PC-9 (cell line): Measurements from ENCODE around the gene ZNF574. TPM values are rescaled to one million over a fixed set of nuclear protein-coding genes. Genes with fewer than 3 reads are reported as not detected.
A peak's percentile ranks its signal among the peaks of the same experiment; 100 is the strongest.

Source experiments
- BruUV-seq: library from RNA; stranded (reverse); fragments of 400-500 nt; replicated peaks from 2 replicates; lab custom pipeline; 2021; lab: Mats Ljungman, UMichigan
- CTCF ChIA-PET: fragments of 300-600 bp; sonication (Branson Sonifier 250); formaldehyde crosslinking; loops from one replicate; lab custom pipeline; 2022; ENCODE audit warnings: antibody characterized with exemption; lab: Charles Lee
- POLR2A ChIA-PET: fragments of 300-600 bp; sonication (Branson Sonifier 250); formaldehyde crosslinking; loops from one replicate; lab custom pipeline; 2022; ENCODE audit warnings: antibody characterized with exemption; ENCODE audit not compliant: unreplicated experiment; lab: Charles Lee
- DNase-seq, 2 experiments: peaks; one replicate each; pipeline versions ENCODE4 v3.0.0 to v3.0.0-alpha.2; 2015 to 2022; ENCODE audit warnings: mixed read lengths in 1 of 2
- H2AFZ ChIP-seq: fragments of 200-600 bp; sonication (generic); 2 replicates; pipeline ENCODE4 v1.8.1; 2017; ENCODE audit warnings: antibody characterized with exemption
- H3F3A ChIP-seq: fragments of 200-600 bp; sonication (generic); 2 replicates; pipeline ENCODE4 v1.8.1; 2017; ENCODE audit warnings: antibody characterized with exemption, mild to moderate bottlenecking, low read depth; ENCODE audit not compliant: insufficient read depth
- H3K27ac ChIP-seq: fragments of 200-600 bp; sonication (generic); 2 replicates; pipeline ENCODE4 v1.6.1; 2016; ENCODE audit warnings: mixed run types
- H3K27me3 ChIP-seq: fragments of 200-600 bp; sonication (generic); 2 replicates; pipeline ENCODE4 v1.6.1; 2016; ENCODE audit warnings: low read depth, mixed run types; ENCODE audit not compliant: insufficient read depth
- H3K36me3 ChIP-seq: fragments of 200-600 bp; sonication (generic); 2 replicates; pipeline ENCODE4 v1.6.1; 2016; ENCODE audit warnings: low read depth, mixed run types
- H3K4me1 ChIP-seq: fragments of 200-600 bp; sonication (generic); replicated peaks from 2 replicates; pipeline ENCODE4 v1.6.1; 2016; ENCODE audit warnings: mixed run types; ENCODE audit not compliant: insufficient read depth
- H3K4me2 ChIP-seq: fragments of 200-600 bp; sonication (generic); 2 replicates; pipeline ENCODE4 v1.6.1; 2017; ENCODE audit warnings: mixed run types
- H3K4me3 ChIP-seq: fragments of 200-600 bp; sonication (generic); 2 replicates; pipeline ENCODE4 v1.6.1; 2016; ENCODE audit warnings: mixed run types
- H3K79me2 ChIP-seq: fragments of 200-600 bp; sonication (generic); 2 replicates; pipeline ENCODE4 v1.6.1; 2017; ENCODE audit warnings: low read depth, mixed run types
- H3K9me2 ChIP-seq: fragments of 200-600 bp; sonication (generic); 2 replicates; pipeline ENCODE4 v1.8.1; 2017; ENCODE audit warnings: mild to moderate bottlenecking; ENCODE audit not compliant: insufficient read depth
- H3K9me3 ChIP-seq: fragments of 200-600 bp; sonication (generic); 2 replicates; pipeline ENCODE4 v1.8.1; 2016; ENCODE audit warnings: low read depth; ENCODE audit not compliant: insufficient read depth
- H4K20me1 ChIP-seq: fragments of 200-600 bp; sonication (generic); 2 replicates; pipeline ENCODE4 v1.8.1; 2017; ENCODE audit not compliant: insufficient read depth
- EZH2 ChIP-seq: fragments of 200-600 bp; sonication (generic); IDR thresholded peaks from 2 replicates; pipeline ENCODE4 v1.8.0; 2017; ENCODE audit warnings: antibody characterized with exemption, low read depth
- intact Hi-C: fragments of 100-400 bp; cut with micrococcal nuclease; formaldehyde crosslinking; loops from one replicate; pipeline ENCODE4 v1.10.0; 2022; ENCODE audit not compliant: unreplicated experiment
- total RNA-seq: library from RNA; stranded (reverse); gene quantifications from 2 replicates; pipeline ENCODE4 v1.2.3, GENCODE V29; 2021
- TF ChIP-seq, protein P1 (sequence below): fragments of 200-600 bp; sonication (generic); conservative IDR thresholded peaks from 2 replicates; pipeline ENCODE4 v1.6.1; 2017; ENCODE audit warnings: mixed run types, antibody characterized with exemption, mild to moderate bottlenecking, moderate library complexity

ZNF574 gene
- total RNA-seq, 1 experiment from 2014 or later = 19.4 TPM

DNA sequence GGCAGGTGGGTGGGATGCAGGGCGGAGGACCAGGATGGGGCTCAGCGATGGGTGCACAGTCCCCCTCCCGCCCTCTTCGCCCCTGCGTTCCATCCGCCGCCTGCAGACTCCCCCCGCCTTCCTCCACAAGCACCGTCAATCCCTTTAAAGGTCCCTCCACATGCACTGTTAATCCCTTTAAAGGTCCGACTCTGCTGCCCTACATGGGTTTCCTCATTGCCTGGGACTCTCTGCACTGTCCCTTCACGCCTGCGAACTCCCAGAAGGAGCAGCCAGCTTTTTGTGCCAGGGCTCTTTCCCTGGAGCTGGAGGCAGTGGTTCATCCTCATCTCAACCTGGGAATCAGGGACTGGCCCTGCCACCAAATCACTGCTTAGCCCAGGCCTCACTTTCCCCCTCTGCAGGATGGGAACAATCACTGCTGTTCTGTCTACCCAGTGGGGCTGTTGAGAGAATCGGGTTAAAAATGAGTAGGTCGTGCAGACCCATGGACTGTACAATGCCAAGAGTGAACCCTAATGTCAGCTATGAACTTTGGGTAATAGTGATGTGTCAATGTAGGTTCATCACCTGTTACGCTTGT is 20.4 kb downstream of the ZNF574 start:
- ChIA-PET POLR2A (no interaction called here), CTCF (no interaction called here)
- DNase-seq = no peak
- Histone ChIP-seq H4K20me1 (no peaks in the 10 kb centered on the region), H3K9me2 (no peaks in the 10 kb centered on the region), H2AFZ (no peak overlapping the region), H3K36me3 (no peaks in the 10 kb centered on the region), H3K79me2 (no peaks in the 10 kb centered on the region), H3K4me1 (peaks cover 4% of the 10 kb centered on the region; the same call in 1 of the 2 replicates), H3F3A (peaks cover 9% of the 10 kb centered on the region), H3K9me3 (no peaks in the 10 kb centered on the region), H3K27ac (no peak overlapping the region), H3K4me3 (no peak overlapping the region), H3K4me2 (no peak overlapping the region), H3K27me3 (no peaks in the 10 kb centered on the region)
- intact Hi-C loops = loop anchor here (10.0 kb wide), 1 partner anchor 102 kb away; the partner anchor contains the start of gene ATP1A3
- no peak for TF ChIP-seq EZH2
- TF ChIP-seq, protein P1, sequence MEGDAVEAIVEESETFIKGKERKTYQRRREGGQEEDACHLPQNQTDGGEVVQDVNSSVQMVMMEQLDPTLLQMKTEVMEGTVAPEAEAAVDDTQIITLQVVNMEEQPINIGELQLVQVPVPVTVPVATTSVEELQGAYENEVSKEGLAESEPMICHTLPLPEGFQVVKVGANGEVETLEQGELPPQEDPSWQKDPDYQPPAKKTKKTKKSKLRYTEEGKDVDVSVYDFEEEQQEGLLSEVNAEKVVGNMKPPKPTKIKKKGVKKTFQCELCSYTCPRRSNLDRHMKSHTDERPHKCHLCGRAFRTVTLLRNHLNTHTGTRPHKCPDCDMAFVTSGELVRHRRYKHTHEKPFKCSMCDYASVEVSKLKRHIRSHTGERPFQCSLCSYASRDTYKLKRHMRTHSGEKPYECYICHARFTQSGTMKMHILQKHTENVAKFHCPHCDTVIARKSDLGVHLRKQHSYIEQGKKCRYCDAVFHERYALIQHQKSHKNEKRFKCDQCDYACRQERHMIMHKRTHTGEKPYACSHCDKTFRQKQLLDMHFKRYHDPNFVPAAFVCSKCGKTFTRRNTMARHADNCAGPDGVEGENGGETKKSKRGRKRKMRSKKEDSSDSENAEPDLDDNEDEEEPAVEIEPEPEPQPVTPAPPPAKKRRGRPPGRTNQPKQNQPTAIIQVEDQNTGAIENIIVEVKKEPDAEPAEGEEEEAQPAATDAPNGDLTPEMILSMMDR = no peak
- BruUV-seq = no TSS peak

DNA sequence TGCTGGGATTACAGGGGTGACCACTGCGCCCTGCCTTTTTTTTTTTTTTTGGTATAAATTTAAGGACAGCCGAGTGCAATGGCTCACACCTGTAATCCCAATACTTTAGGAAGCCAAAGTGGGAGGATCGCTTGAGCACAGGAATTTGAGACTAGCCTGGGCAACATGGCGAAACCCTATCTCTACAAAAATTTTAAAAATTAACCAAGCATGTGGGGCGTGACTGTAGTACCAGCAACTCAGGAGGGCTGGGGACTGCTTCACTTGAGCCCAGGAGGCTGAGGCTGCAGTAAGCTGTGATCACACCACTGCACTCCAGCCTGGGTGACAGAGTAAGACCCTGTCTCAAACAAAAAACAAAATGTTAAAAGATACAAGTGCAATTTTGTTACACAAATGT is 21.5 kb downstream of the ZNF574 start:
- peaks cover 14% of the 10 kb centered on the region for H3F3A ChIP-seq
- POLR2A ChIA-PET = no interaction called here
- no peak overlapping the region for H3K4me2 ChIP-seq
- H3K9me2 ChIP-seq = no peaks in the 10 kb centered on the region
- H3K27me3 ChIP-seq = no peaks in the 10 kb centered on the region
- H3K79me2 ChIP-seq = no peaks in the 10 kb centered on the region
- TF ChIP-seq EZH2 = no peak
- TF ChIP-seq, protein P1 = no peak
- intact Hi-C loops = loop anchor here (10.0 kb wide), 1 partner anchor 103 kb away; the partner anchor contains the start of gene ATP1A3
- H2AFZ ChIP-seq = no peak overlapping the region
- CTCF ChIA-PET = interaction anchor here (0.7 kb wide), 1 partner anchor 192 kb away, joined by 13 read pairs; no protein-coding TSS in a partner anchor
- H3K36me3 ChIP-seq = no peaks in the 10 kb centered on the region
- BruUV-seq = no TSS peak
- H3K27ac ChIP-seq = no peak overlapping the region
- H3K4me1 ChIP-seq = peaks cover 4% of the 10 kb centered on the region; the same call in 1 of the 2 replicates
- DNase-seq = no peak
- no peak overlapping the region for H3K4me3 ChIP-seq
- H4K20me1 ChIP-seq = no peaks in the 10 kb centered on the region
- H3K9me3 ChIP-seq = no peaks in the 10 kb centered on the region

DNA sequence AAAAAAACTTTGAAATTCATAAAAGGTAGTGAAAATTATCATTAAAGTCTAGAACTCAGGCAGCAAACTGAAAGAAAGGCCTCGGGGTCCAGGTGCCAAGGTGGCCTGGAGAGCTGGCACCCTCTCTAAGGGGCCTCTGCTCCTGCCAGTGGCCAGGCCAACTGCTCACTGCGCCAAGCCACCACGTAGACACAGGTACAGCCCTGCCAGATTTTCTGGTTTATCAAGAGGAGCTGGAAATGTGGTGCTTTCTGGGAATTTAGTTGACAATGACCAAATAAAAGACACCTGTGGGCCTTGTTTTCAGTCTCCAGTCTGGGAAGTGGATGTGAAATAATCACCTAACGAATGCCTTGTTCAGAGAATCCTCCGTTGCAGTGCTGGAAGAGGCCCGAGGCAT is 22.8 kb downstream of the ZNF574 start:
- H4K20me1 ChIP-seq = no peaks in the 10 kb centered on the region
- no peaks in the 10 kb centered on the region for H3K36me3 ChIP-seq
- H3F3A ChIP-seq = peaks cover 14% of the 10 kb centered on the region
- no peak for TF ChIP-seq EZH2
- TF ChIP-seq, protein P1 = no peak
- peak in 1 of 2 experiments; percentile 46 for DNase-seq
- no peak overlapping the region for H3K27ac ChIP-seq
- H3K4me2 ChIP-seq = no peak overlapping the region
- no peaks in the 10 kb centered on the region for H3K79me2 ChIP-seq
- H3K4me3 ChIP-seq = no peak overlapping the region
- no peaks in the 10 kb centered on the region for H3K27me3 ChIP-seq
- ChIA-PET POLR2A (no interaction called here), CTCF (no interaction called here)
- H2AFZ ChIP-seq = no peak overlapping the region
- no peaks in the 10 kb centered on the region for H3K9me2 ChIP-seq
- peaks cover 4% of the 10 kb centered on the region; the same call in 1 of the 2 replicates for H3K4me1 ChIP-seq
- intact Hi-C loops = loop anchor here (10.0 kb wide), 1 partner anchor 104 kb away; the partner anchor contains the start of gene ATP1A3
- H3K9me3 ChIP-seq = no peaks in the 10 kb centered on the region
- no TSS peak for BruUV-seq
